ENCODE data around the gene LRRK2.

LRRK2 gene

GRCh38 chr12:40390980-40391379 lies 166.2 kb downstream of the LRRK2 start:
- DNase-seq (ENCODE audit: low read depth in 2 of 3, low spot score in 1 of 3), result no peak

- no peak for DNase-seq (ENCODE audit: low read depth in 2 of 3, low spot score in 1 of 3)
These were observed 168.2 kb downstream of the LRRK2 start for GRCh38 chr12:40393026-40393425.

- no peak for DNase-seq (ENCODE audit: low read depth in 2 of 3, low spot score in 1 of 3)
These were observed 174.9 kb downstream of the LRRK2 start for GRCh38 chr12:40399656-40400055.

- DNase-seq (ENCODE audit: low read depth in 2 of 3, low spot score in 1 of 3), result no peak
These were observed 180.6 kb downstream of the LRRK2 start for GRCh38 chr12:40405419-40405818.
